SK-N-SH treated with all-trans-retinoic acid at 6 μM for 48 hours (cell line): Measurements from ENCODE around the gene WDR18.

Experiments used
- ATAC-seq: fragments of 200-7000 bp; cut with Tn5 transposase; 3 replicates; pipeline ENCODE4 v1.9.1; 2020; ENCODE audit warnings: mild to moderate bottlenecking, moderate library complexity
- ARNTL ChIP-seq: fragments of 450-650 bp; formaldehyde crosslinking; IDR thresholded peaks from 2 replicates; pipeline ENCODE4 v1.5.0; 2020; ENCODE audit warnings: low read depth, mild to moderate bottlenecking, moderate library complexity, borderline replicate concordance
- BACH2 ChIP-seq: fragments of 250-450 bp; sonication (Bioruptor Pico); IDR thresholded peaks from 2 replicates; pipeline ENCODE4 v1.9.0; 2021; ENCODE audit warnings: mild to moderate bottlenecking, borderline replicate concordance
- CREB5 ChIP-seq: fragments of 250-450 bp; sonication (Bioruptor Pico); IDR thresholded peaks from 2 replicates; pipeline ENCODE4 v1.5.1; 2020; ENCODE audit warnings: low read depth, mild to moderate bottlenecking, moderate library complexity
- CSRNP3 ChIP-seq: fragments of 250-450 bp; sonication (Bioruptor Pico); IDR thresholded peaks from 2 replicates; pipeline ENCODE4 v1.5.1; 2021; ENCODE audit warnings: mild to moderate bottlenecking, moderate library complexity
- ISL1 ChIP-seq: fragments of 250-450 bp; sonication (Bioruptor Pico); IDR thresholded peaks from 2 replicates; pipeline ENCODE4 v2.1.2; 2022; ENCODE audit warnings: mild to moderate bottlenecking, moderate library complexity
- OSR1 ChIP-seq: fragments of 250-450 bp; sonication (Bioruptor Pico); IDR thresholded peaks from 2 replicates; pipeline ENCODE4 v1.8.0; 2022; ENCODE audit warnings: moderate library complexity, mild to moderate bottlenecking, inconsistent platforms
- POU6F1 ChIP-seq: fragments of 250-450 bp; sonication (Bioruptor Pico); IDR thresholded peaks from 2 replicates; pipeline ENCODE4 v1.8.0; 2021; ENCODE audit warnings: low read depth, mild to moderate bottlenecking, moderate library complexity, borderline replicate concordance
- PPARA ChIP-seq: fragments of 250-450 bp; sonication (Bioruptor Pico); IDR thresholded peaks from 2 replicates; pipeline ENCODE4 v1.5.0; 2020; ENCODE audit warnings: mild to moderate bottlenecking, borderline replicate concordance
- RARB ChIP-seq: fragments of 250-450 bp; sonication (Bioruptor Pico); IDR thresholded peaks from 2 replicates; pipeline ENCODE4 v1.8.0; 2021; ENCODE audit warnings: mild to moderate bottlenecking, moderate library complexity
- SNAI2 ChIP-seq: fragments of 250-450 bp; sonication (Bioruptor Pico); IDR thresholded peaks from 2 replicates; pipeline ENCODE4 v1.5.0; 2020; ENCODE audit warnings: mild to moderate bottlenecking, moderate library complexity
- TOX ChIP-seq: fragments of 250-450 bp; sonication (Bioruptor Pico); IDR thresholded peaks from 2 replicates; pipeline ENCODE4 v1.8.0; 2021; ENCODE audit warnings: mild to moderate bottlenecking, moderate library complexity, borderline replicate concordance
- ZC3H10 ChIP-seq: fragments of 250-450 bp; sonication (Bioruptor Pico); IDR thresholded peaks from 2 replicates; pipeline ENCODE4 v1.5.1; 2021; ENCODE audit warnings: mild to moderate bottlenecking, moderate library complexity
- ZFP3 ChIP-seq: fragments of 250-450 bp; sonication (Bioruptor Pico); IDR thresholded peaks from 2 replicates; pipeline ENCODE4 v1.5.0; 2020; ENCODE audit warnings: mild to moderate bottlenecking, moderate library complexity
- ZFP30 ChIP-seq: fragments of 450-650 bp; formaldehyde crosslinking; IDR thresholded peaks from 2 replicates; pipeline ENCODE4 v1.5.0; 2022; ENCODE audit warnings: mild to moderate bottlenecking, moderate library complexity
- ZNF565 ChIP-seq: fragments of 450-650 bp; formaldehyde crosslinking; conservative IDR thresholded peaks from 2 replicates; pipeline ENCODE4 v1.5.0; 2020; ENCODE audit warnings: low read depth, mild to moderate bottlenecking, moderate library complexity
- ZNF70 ChIP-seq: fragments of 450-650 bp; formaldehyde crosslinking; IDR thresholded peaks from 2 replicates; pipeline ENCODE4 v1.5.0; 2020; ENCODE audit warnings: mild to moderate bottlenecking, moderate library complexity
- ZNF8 ChIP-seq: fragments of 450-650 bp; formaldehyde crosslinking; IDR thresholded peaks from 2 replicates; pipeline ENCODE4 v1.5.0; 2020; ENCODE audit warnings: mild to moderate bottlenecking, moderate library complexity
- TF ChIP-seq, protein P1 (sequence below): fragments of 250-450 bp; sonication (Bioruptor Pico); IDR thresholded peaks from 2 replicates; pipeline ENCODE4 v1.8.0; 2020; ENCODE audit warnings: mild to moderate bottlenecking, moderate library complexity, borderline replicate concordance
- TF ChIP-seq, protein P2 (sequence below): fragments of 250-450 bp; sonication (Bioruptor Pico); IDR thresholded peaks from 2 replicates; pipeline ENCODE4 v1.5.0; 2020; ENCODE audit warnings: mild to moderate bottlenecking, moderate library complexity

WDR18 gene

GRCh38 chr19:988081-988480, 3.9 kb downstream of the WDR18 start (continued):
- TF ChIP-seq, protein P1, sequence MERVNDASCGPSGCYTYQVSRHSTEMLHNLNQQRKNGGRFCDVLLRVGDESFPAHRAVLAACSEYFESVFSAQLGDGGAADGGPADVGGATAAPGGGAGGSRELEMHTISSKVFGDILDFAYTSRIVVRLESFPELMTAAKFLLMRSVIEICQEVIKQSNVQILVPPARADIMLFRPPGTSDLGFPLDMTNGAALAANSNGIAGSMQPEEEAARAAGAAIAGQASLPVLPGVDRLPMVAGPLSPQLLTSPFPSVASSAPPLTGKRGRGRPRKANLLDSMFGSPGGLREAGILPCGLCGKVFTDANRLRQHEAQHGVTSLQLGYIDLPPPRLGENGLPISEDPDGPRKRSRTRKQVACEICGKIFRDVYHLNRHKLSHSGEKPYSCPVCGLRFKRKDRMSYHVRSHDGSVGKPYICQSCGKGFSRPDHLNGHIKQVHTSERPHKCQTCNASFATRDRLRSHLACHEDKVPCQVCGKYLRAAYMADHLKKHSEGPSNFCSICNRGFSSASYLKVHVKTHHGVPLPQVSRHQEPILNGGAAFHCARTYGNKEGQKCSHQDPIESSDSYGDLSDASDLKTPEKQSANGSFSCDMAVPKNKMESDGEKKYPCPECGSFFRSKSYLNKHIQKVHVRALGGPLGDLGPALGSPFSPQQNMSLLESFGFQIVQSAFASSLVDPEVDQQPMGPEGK (CRISPR knock-in tag): no peak
- TF ChIP-seq ISL1 (CRISPR knock-in tag) (no peak), SNAI2 (no peak), OSR1 (no peak), ZFP30 (CRISPR knock-in tag) (no peak), CSRNP3 (CRISPR knock-in tag) (no peak), RARB (CRISPR knock-in tag) (no peak)

GRCh38 chr19:988510-988909, 4.4 kb downstream of the WDR18 start:
- no peak for ATAC-seq
- TF ChIP-seq ZNF70 (CRISPR knock-in tag) (no peak), BACH2 (CRISPR knock-in tag) (no peak), ZNF8 (CRISPR knock-in tag) (no peak)

DNA sequence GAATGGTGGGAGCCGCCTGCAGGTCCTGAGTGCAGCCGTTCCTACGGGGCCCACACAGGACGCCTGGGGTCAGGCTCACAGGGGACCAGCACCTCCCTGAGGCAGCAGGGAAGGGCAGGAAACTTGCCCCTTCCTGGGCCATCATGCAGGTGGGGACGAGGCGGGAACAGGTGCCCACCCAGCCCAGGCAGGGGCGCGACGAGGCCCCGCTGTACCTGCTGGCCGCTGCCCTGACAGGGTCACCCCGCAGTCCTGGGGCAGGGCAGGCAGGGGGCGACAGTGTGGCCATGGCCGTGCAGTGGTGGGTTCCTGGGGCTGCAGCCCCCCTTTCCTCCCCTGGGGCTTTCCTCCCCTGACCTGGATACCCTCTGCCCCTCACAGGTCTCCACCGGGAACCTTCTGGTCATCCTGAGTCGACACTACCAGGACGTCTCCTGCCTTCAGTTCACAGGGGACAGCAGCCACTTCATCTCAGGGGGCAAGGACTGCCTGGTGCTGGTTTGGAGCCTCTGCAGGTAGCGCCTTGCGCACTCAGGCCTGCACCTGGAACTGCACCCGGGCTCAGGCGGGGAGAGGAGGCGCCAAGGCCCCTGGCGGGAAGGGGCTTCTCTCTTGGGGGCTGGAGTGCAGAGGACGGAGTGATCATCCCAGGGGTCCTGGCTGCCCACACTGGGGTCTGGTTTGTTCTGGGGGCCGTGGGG, 5.4 kb downstream of the WDR18 start:
- TF ChIP-seq RARB (CRISPR knock-in tag) (no peak), POU6F1 (CRISPR knock-in tag) (no peak), ZC3H10 (CRISPR knock-in tag) (no peak)
- TF ChIP-seq, protein P1 (CRISPR knock-in tag): no peak
- no peak for ATAC-seq

- no peak for ATAC-seq
- TF ChIP-seq ARNTL (CRISPR knock-in tag) (no peak), POU6F1 (CRISPR knock-in tag) (no peak)
Measured at GRCh38 chr19:990119-990571, 6.0 kb downstream of the WDR18 start.

- no peak for ATAC-seq
- TF ChIP-seq TOX (no peak), ZNF565 (no peak), BACH2 (CRISPR knock-in tag) (no peak), CREB5 (no peak), ZFP3 (CRISPR knock-in tag) (no peak), POU6F1 (CRISPR knock-in tag) (no peak), ZNF70 (CRISPR knock-in tag) (no peak), RARB (CRISPR knock-in tag) (no peak), PPARA (CRISPR knock-in tag) (no peak)
- TF ChIP-seq, protein P2, sequence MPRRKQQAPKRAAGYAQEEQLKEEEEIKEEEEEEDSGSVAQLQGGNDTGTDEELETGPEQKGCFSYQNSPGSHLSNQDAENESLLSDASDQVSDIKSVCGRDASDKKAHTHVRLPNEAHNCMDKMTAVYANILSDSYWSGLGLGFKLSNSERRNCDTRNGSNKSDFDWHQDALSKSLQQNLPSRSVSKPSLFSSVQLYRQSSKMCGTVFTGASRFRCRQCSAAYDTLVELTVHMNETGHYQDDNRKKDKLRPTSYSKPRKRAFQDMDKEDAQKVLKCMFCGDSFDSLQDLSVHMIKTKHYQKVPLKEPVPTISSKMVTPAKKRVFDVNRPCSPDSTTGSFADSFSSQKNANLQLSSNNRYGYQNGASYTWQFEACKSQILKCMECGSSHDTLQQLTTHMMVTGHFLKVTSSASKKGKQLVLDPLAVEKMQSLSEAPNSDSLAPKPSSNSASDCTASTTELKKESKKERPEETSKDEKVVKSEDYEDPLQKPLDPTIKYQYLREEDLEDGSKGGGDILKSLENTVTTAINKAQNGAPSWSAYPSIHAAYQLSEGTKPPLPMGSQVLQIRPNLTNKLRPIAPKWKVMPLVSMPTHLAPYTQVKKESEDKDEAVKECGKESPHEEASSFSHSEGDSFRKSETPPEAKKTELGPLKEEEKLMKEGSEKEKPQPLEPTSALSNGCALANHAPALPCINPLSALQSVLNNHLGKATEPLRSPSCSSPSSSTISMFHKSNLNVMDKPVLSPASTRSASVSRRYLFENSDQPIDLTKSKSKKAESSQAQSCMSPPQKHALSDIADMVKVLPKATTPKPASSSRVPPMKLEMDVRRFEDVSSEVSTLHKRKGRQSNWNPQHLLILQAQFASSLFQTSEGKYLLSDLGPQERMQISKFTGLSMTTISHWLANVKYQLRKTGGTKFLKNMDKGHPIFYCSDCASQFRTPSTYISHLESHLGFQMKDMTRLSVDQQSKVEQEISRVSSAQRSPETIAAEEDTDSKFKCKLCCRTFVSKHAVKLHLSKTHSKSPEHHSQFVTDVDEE (CRISPR knock-in tag): no peak
Measured at GRCh38 chr19:990746-991145, 6.6 kb downstream of the WDR18 start.
